RPMI7951 (cell line): Measurements from ENCODE around the gene CCDC90B. TPM values are rescaled to one million over a fixed set of nuclear protein-coding genes. Genes with fewer than 3 reads are reported as not detected.
A peak's percentile ranks its signal among the peaks of the same experiment; 100 is the strongest.
"Not testable (repeated sequence)": the region's sequence is repeated elsewhere in the genome, so short reads cannot be mapped to it uniquely, and the experiment has no call there.

Experiments used
- DNase-seq: peaks from one replicate; pipeline ENCODE4 v3.0.0-alpha.2; 2012; ENCODE audit warnings: low read depth
- total RNA-seq: library from RNA; depleted of rRNA; stranded (reverse); fragments of >200 nt; shearing (Covaris generic); gene quantifications from 2 replicates; pipeline ENCODE4 v1.2.3, GENCODE V29; 2014

Gene CCDC90B
- total RNA-seq, 1 experiment from 2014 or later: 71.1 TPM

DNA sequence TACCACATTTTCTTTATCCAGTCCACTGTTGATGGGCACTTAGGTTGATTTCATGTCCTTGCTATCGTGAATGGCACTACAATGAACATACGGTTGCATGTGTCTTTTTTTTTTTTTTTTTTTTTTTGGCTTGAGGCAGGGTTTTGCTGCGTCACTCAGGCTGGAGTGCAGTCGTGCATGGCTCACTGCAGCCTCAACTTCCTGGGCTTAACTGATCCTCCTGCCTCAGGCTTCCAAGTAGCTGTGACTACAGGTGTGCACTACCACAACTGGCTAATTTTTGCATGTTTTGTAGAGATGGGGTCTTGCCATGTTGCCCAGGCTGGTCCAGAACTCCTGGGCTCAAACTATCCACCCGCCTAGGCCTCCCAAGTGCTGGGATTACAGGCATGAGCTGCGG, 1.5 kb upstream of the CCDC90B start:
- DNase-seq: no peak

DNA sequence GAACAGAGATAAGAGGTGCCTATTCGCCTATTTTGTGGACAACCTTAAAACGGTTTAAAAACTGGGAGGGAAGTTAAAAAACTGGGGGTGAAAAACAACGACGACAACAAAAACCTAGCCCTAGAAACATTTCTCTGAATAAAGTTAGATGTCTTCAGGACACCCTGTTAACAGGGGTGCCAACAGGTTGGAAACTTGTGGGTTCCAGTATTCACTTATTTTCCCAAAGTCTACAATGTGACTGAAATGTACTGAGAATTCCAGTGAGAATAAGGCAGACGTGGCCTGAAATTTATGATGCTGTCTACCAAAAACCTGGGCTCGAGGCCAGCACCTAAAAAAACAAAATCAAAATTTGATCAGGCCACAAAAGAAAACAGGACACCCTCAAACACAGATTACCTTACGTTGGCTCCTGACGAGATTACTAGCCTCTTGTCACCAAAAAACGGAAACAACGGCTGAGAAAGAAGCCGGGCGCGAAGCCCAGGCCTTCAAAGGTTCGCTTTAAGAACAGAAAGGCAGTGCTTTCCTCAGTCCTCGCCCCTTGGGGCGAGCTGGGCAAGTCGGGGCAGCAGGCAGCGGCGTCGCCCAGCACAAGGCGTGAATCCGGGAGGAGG, 906 bp downstream of the CCDC90B start:
- DNase-seq: no peak

DNA sequence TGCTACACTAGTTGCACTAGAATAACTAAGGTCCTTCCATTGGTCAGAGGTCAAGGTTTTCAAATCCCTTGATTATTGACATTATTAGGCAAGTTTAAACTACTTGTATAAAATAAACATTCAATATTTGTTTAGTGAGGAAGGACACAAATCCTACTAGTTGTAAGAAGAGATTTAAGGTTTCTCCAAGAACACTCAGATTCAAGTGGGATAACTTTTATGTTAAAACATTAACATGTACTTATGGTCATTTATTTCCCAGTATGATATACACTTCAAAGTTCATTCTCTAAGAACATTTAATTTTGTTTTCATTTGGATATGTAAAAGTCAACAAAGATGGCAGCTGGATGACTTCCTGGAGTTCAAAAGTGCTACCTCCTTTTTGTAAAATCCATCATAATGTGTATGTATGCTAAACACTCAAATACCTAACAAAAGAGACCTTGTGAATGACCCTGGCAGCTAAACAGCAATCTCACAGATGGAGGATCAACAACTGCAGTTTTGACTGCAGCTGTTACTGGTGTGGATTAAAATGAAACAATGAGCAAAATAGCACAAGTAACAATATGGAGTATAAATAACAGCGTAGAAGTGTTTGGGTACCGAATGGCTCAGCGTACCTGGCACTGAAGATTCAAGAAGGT, 1.5 kb downstream of the CCDC90B start:
- DNase-seq: no peak

DNA sequence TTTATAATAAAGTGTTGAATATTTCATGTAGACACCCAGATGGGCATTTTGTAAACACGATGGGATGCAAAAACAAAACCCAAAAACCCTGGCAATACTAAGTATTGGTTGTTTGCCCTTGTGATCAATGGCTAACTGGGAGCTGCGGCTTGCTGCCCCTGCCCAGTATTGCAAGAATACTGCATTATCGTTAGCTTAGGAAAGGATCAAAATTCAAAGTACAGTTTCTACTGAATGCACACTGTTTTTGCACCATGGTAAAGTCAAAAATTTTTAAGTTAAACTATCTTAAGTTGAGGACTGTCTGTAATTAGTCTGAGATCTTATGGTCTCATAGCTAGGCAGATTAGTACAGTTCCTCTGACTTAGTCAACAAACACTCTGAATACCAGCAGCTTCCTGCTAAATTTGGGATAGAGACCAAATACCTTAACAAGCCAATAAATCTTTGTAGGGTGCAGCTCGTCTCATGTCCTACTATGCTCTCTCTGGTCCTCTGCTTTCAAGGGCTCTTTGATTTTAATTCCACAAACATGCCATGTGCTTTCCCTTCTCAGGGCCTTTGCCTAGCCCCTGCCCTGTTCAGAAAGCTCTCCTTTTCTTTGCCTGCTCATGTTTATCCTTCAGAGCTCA, 4.0 kb downstream of the CCDC90B start:
- DNase-seq: no peak

DNA sequence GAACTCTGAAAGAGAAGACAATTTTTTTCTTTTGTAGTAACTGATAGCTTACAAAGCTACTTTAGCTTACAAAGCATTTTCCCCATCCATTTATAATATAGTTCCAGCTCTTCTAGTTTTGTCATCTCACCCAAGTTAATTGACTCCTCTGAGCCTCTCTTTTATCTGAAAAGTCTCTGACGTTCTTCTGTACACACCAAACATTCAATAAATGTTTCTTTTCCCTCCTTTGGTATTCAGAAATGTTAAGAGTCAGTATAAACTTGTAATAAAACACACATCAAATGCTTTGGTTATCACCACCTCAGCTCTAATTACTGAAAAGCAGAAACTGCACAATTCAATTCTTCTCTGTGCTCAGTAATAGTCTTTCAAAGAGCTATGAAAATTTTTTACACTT, 5.9 kb downstream of the CCDC90B start:
- no peak for DNase-seq

DNA sequence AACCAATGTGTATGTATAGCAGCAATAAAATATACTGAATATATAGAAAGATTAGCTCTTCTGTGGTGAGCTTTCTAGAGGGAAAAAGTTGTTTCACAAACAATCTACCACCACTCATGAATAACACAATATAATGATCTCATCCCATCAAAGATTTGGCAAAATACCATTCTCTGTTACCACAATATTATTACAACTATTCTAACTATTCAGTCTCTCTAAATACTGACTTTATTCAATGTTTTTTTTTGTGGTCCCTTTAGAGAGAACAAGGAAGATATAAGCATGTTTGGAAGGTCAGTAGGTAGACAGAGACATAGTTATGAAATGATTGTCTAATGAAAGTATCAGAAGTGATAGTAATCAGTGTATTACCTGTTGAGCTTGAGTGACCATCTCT, 7.8 kb downstream of the CCDC90B start:
- DNase-seq: no peak

DNA sequence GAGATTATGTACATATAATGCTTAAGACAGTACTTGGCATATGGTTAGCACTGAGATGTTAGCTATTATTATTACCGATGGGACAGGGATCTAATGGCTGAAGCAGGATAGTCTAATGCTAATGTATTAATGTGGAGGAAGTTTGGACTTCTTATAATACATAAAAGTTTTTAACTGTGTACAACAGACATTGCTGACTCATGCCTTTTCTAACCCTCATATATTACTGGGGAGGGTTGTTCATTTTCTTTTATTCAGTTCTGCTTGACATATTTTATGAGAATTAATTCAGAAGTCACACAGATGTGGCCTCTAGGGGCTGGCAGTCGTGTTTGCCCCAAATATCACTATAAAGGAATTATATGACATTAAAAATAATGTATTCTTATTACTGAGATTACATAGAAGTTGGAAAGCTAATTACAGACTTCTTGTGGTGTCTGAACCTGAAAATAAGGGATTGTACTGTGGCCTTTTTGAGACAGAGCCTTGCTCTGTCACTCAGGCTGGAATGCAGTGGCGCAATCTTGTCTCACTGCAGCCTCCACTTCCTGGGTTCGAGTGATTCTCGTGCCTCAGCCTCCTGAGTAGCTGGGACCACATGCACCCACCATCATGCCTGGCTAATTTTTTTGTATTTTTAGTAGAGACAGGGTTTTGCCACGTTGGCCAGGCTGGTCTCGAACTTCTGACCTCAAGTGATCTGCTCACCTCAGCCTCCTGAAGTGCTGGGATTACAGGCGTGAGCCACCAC, 10.1 kb downstream of the CCDC90B start:
- no peak for DNase-seq

DNA sequence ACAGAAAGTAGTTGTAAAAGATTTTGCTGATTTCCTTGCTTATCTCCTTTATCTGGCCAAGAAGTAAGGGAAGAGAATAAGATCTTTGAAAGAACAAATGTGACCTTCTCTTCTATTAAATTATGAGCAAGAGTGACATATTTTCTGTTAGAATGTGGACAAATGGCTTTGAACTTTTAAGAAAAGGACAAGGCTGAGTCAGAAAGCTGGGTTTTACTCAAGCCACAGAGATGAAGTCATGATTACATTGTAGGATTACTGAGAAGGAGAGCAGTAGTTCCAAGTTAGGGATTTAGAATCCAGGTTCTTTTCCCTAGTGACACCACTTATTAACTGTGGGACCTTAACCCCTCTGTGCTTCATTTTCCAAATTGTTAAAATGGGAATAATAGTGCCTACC, 13.5 kb downstream of the CCDC90B start:
- DNase-seq: peak; percentile 50

DNA sequence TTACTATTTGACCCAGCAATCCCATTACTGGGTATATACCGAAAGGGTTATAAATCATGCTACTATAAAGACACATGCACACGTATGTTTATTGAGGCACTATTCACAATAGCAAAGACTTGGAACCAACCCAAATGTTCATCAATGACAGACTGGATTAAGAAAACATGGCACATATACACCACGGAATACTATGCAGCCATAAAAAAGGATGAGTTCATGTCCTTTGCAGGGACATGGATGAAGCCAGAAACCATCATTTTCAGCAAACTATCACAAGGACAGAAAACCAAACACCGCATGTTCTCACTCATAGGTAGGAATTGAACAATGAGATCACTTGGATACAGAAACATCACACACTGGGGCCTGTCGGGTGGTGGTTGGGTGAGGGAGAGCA, 14.4 kb downstream of the CCDC90B start:
- not testable (repeated sequence) for DNase-seq

DNA sequence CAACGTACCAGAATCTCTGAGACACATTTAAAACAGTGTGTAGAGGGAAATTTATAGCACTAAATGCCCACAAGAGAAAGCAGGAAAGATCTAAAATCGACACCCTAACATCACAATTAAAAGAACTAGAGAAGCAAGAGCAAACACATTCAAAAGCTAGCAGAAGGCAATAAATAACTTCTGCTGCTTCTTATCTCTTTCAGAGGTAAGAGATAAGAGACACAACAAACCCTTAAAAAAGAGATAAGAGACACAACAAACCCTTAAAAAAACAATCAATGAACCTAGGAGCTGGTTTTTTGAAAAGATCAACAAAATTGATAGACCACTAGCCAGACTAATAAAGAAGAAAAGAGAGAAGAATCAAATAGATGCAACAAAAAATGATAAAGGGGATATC, 17.1 kb downstream of the CCDC90B start:
- not testable (repeated sequence) for DNase-seq

DNA sequence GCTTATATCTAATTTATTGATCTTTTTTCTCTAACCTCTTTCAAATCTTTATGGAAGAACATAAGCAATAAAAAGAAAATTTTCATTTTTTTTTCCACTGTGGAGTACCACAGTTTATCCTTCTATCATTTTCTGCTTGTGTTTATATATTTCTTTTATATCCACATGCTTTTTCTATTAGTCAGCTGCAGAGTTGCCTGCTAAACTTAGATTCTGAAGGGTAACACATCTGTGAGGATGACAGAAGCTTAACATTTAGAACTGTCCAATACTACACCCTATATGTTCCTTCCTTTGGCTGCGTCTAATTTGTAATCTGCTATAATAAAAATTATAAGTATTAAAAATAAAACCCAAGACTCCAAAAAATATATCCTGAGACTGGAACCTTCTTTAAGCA, 20.8 kb downstream of the CCDC90B start:
- DNase-seq: no peak

DNA sequence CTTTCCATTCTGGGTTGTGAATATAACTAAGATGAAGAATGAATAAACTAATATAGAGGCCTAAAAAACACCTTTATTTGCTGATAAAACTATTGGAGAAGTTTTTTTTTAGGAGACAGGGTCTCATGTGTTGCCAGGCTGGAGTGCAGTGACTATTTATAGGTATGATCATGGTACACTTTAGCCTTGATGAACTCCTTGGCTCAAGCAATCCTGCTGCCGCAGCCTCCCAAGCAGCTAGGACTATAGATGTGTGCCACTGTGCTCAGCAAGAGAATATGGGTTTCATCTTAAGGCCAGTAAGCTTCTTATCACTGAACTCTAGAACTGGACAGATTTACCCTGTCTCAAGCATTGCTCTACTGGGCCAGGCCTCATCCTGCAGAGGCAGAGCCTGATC, 26.6 kb downstream of the CCDC90B start:
- no peak for DNase-seq

DNA sequence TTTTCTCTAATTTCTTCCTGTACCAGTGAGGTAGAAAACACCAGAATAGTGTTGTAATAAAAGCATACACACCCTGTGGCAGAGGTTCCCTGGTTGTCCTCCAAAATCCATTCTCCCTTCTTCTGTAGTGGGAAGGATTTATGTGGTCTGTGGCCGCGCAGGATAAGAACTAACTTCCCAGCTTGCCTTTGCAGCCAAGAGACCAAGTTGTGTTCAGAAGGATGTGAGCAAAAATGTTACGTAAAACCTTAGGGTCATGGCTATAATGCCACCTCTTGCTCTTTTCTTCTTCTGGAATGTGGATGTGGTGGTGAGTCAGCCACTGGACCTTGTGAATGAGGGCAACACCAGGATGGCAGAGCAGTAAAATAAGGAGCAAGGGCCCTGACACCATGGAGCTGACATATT, 28.4 kb downstream of the CCDC90B start:
- DNase-seq: peak; percentile 96

DNA sequence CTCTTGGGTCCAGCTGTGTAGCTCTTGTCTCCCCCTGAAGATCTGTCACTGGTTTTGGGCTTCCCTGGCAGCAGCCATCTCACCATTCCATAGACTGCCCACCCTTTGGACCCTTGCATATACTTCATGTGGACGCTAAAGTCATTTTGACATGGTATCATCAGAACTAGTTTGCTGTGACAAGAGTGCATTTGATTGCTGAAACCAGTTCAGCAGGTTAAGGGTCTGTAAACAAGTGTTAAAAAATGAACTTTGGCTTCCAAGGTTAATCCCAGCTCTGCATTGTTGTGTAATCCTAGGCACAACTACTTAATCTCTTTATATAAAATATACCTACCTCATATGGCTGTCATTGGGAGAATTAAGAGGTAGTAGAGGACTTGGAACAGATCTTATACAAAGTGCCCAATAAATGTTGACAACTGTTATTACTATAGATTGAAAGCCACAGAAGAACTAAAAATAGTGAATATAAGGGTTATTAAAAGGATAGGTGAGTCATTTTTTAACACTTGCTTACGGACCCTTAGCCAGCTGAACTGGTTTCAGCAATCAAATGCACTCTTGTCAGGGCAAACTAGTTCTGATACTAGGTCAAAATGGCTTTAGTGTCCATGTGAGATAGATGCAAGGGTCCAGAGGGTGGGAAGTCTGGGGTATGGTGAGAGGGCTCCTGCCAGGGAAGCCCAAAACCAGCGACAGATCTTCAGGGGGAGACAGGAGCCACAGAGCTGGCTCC, 29.4 kb downstream of the CCDC90B start:
- no peak for DNase-seq

DNA sequence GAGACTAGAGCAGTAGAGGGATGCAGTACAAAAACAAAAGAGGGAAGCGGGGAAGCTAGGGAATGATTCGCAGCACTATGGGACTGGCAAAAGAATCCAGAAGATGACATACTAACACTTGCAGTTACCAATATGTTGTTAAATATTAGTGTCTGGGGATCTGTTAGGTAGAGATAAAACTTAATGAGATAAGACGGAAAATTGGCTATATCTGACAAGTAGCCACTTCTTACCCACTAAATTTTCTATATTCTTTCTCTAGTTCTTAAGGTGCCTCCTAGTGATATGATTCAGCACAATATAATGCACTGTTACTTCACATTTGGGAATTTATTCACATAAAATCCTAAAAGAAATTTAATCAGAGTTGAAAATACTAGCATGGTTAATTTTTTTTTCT, 30.8 kb downstream of the CCDC90B start:
- DNase-seq: no peak

DNA sequence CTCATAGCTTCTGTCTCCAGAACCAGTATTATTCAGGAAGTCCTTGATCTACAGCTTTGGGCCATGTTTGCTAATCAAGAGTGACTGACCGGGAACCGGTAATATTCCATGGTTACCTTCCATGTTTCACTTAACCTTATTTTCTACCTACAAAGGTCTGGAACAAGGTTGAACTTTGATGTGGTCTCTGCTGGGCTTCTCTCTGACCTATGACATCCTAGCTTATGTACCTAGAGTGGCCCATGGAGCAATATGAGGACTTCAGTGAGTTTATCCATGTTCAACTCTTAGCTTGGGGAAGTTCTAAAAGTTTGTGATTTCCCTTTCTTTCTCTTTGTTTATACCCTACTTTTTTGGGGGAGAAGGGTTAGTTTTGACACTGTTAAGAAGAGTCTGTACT, 33.2 kb downstream of the CCDC90B start:
- DNase-seq: no peak

DNA sequence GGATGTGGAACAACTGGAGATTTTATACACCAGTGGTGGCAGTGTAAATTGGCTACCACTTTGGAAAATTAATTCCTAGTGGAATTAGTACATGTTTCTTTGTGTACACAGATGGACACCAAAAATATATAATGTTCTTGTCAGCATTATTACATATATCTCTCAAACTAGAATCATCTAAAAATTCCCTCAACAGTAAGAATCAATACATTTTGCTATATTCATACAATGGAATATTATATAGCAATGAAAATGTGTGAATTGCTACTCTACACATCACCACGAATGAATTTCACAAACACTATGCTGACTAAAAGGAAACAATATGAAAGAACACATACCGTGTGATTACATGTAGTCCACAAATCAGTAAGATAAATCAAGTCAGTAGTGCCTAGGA, 33.9 kb downstream of the CCDC90B start:
- DNase-seq: no peak

DNA sequence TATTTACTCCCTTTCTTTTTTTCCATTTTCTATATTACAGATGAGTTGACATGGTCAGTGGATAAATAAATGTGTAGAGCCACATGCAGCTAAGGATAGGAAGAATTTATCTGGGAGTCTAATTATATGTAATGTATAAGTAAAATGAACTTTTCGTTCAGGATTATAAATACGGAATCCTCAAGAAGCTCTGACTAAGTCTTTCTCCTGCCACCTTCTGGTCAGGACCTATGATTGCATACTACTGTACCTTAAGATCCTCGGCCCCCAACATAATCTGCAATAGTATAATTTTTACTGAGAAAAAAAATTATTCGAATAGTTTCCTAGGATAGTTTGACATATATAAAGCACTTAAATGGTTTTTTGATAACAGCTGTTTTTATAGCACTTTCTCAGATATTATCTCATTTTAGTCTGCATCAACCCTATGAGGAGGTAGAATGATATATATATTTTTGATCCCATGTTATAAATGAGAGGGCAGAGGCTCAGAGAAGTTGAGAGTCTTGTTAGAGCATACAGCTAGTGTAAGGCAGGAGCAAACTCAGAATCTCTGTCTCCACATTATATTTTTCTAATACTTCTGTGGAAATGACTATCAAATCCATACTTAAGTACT, 36.1 kb downstream of the CCDC90B start:
- peak; percentile 48 for DNase-seq

DNA sequence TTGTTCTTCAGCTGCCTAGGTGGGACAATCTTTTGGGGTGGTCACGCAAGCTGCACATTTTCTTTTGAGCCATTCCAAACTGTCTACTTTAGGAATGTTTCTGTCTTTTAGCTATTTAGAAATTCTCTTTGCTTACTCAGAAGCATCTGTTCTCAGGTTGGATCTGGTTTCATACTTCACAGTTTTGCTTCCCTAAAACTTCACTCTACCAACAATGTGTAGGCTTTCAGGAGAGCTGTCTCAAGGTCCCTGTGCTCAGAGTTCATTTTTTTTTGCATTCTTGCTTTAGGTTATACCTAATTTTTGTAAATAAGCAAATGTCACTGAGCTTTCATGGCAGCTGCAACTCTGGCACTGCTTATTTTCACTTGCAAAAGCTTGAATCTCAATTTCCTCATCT, 36.7 kb downstream of the CCDC90B start:
- no peak for DNase-seq

DNA sequence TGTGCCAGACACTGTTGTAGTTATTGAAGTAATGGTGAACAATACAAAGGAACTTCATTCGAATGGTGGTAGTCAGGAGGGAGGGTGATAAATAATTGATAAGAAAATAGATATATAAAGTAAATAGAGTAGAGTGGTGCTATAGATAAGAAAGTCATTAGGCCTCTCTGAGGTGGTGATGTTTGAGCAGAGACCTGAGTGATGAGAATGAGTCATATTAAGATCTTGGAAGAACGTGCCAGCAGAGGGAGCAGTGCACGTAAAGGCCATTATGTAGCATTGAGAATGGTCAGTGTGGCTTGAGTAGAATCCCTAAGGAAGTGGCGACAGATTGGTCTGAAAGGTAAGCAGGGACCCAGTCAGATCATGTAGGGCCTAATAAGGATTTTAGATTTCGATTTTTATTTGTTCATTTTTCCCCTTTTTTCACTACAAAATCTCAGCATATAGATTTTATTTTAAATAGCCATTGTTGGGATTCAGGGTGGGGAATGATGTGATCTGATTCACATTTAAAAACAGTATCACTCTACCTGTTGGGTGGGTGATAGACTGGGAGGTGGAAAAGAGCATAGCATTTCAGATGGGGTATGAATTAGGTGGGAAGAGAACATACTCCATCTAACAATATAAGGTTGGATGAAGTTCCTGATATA, 44.7 kb downstream of the CCDC90B start:
- peak; percentile 75 for DNase-seq

DNA sequence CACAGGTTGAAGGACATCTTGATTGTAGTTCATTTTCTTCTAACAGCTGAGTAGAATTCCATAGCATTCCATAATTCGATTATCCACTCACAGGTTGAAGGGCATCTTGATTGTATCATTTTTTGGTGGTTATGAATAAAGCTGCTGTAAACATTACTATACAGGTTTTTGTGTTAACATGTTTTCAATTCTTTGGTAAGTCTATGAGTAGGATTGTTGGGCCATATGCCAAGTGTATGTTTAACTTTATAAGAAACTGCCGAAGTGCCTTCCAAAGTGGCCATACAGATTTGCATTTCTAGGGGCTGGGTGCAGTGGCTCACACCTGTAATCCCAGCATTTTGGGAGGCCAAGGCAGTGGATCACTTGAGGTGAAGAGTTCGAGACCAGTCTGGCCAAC, 48.1 kb downstream of the CCDC90B start:
- DNase-seq: no peak
